ENCODE results near the gene ASCC1.
"Not testable (repeated sequence)": the region's sequence is repeated elsewhere in the genome, so short reads cannot be mapped to it uniquely, and the experiment has no call there.

Gene ASCC1

DNA sequence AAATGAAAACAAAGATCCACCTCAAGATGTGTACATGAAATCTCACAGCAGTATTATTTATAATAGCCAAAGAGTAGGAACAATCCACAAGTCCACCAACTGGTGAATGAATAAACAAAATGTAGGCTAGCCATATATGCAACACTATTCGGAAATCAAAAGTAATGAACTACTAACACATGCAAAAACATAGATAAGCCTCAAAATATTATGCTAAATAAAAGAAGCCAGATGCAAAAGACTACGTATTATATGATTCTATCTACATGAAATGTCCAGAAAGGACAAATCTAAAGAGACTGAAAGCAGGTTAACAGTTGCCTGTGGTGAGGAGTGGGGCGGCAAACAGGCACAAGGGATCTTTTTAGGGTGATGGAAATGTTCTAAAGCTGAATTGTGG lies 49.0 kb downstream of the ASCC1 start:
- no peak for DNase-seq

DNA sequence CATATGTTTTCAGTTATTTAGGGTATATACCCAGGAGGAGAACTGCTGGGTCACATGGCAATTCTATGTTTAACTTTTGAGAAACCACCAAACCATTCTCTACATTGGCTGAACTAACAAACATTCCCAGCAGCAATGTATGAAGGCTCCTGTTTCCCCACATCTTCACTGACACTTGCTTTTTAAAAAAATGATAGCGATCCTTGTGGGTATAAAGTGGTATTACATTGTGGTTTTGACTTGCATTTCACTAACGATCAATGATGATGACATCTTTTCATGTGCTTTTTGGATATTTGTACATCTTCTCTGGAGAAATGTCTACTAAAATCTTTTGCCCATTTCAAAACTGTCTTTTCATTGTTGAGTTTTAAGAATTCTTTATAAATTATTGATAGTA lies 51.5 kb downstream of the ASCC1 start:
- DNase-seq = no peak

DNA sequence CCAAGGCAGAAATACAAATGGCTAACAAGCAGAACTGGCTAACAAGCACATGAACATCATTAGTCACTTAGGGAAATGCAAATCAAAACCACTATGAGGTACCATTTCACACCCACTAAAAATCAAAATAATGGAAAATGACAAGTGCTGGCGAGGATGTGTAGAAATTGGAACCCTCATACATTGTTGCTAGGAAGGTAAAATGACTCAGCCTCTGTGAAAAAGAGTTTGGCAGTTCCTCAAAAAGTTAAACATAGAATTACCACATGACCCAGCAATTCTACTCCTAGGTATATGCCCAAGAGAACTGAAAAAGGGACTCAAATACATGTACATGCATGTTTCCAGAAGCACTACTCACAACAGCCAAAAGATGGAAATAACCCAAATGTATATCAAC lies 53.1 kb downstream of the ASCC1 start:
- DNase-seq = no peak

DNA sequence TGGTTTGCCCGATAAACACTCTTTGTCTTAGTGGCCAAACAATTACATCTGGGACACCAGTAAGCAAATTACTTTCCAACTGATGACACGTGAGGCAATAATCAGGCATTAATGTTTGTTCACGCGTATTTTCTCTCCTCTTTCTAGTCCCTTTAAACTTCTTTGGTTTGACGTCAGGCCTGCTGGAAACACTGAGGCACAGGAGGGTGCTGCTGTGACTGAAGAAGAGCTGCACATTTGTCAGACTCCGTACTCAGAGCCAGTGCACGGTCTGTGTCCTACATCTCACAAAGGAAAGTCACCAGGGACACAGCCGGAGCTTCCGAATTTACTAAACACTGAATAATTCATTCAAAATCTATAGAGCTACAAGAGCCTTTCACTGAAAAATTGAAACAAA lies 57.9 kb downstream of the ASCC1 start:
- no peak for DNase-seq

DNA sequence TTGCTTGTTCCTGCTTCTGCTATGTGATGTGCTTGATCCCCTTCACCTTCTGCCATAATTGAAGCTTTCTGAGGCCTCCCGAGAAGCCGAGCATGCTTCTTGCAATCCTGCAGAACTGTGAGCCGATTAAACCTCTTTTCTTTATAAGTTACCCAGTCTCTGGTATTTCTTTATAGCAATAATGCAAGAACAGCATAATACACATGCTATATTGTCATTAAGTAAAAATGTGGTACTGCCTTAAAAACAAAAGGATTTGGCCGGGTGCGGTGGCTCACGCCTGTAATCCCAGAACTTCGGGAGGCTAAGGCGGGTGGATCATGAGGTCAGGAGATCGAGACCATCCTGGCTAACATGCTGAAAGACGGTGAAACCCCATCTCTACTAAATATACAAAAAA lies 59.9 kb downstream of the ASCC1 start:
- DNase-seq = no peak

DNA sequence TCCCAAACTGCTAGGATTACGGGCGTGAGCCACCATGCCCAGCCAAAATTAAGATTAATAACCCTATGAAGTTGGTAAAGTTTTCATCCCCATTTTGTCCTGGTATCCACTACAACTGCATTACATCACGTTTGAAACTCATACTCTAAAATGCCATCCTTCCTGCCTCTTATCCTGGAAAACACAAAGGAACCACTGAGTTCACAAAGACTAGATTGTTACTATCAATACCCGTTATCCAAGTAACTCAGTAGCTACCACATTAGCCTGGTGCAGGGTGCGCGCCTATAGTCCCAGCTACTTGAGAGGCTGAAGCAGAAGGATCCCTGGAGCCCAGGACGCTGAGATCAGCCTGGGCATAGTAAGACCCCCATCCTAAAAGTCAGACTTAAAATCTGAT lies 63.8 kb downstream of the ASCC1 start:
- no peak for DNase-seq

DNA sequence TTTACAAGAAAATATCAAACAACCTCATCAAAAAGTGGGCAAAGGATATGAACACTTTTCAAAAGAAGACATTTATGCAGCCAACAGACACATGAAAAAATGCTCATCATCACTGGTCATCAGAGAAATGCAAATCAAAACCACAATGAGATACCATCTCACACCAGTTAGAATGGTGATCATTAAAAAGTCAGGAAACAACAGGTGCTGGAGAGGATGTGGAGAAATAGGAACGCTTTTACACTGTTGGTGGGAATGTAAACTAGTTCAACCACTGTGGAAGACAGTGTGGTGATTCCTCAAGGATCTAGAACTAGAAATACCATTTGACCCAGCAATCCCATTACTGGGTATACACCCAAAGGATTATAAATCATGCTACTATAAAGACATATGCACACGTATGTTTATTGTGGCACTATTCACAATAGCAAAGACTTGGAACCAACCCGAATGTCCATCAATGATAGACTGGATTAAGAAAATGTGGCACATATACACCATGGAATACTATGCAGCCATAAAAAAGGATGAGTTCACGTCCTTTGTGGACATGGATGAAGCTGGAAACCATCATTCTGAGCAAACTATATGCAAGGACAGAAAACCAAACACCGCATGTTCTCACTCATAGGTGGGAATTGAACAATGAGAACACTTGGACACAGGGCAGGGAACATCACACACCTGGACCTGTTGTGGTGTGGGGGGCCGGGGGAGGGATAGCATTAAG lies 65.2 kb downstream of the ASCC1 start:
- DNase-seq = not testable (repeated sequence)

DNA sequence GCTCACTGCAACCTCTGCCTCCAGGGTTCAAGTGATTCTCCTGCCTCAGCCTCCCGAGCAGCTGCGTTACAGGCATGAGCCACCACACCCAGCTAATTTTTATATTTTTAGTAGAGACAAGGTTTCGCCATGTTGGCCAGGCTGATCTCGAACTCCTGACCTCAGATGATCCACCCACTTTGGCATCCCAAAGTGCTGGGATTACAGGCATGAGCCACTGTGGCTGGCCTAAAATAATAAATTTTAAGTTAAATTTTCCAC lies 68.8 kb downstream of the ASCC1 start:
- not testable (repeated sequence) for DNase-seq

DNA sequence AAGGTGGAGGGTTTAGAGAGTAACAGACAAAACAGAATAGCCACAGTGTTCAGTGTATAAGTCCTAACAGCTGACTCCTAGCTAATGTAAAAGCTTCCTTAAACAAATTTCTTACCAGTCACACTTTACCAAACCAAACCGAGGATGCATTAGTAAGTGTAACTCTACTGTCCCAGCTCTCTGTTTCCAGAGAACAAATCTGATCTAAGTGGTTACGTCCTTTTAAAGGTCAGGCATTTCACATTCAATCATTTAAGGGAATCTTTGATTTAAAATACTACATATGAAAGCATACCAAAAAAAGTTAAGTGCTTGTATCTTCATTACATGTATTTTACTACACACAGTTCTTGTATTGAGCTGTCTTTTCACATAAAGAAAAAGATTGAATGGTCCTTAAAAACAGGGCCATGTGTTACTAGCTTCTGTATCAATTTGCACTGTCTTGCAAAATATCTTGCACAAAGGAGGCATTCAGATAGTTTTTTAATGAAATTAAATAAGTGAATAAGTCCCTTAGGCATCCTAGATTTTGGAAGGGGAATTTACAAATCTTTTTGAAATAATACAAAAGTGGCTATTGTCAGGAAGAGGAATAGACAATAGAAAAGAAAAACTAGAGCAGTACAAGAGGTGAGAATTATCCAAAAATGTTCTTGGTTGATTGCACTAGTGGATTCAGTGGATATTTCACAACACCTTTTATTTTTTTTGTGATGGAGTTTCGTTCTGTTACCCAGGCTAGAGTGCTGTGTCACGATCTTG lies 69.3 kb downstream of the ASCC1 start:
- DNase-seq = no peak

DNA sequence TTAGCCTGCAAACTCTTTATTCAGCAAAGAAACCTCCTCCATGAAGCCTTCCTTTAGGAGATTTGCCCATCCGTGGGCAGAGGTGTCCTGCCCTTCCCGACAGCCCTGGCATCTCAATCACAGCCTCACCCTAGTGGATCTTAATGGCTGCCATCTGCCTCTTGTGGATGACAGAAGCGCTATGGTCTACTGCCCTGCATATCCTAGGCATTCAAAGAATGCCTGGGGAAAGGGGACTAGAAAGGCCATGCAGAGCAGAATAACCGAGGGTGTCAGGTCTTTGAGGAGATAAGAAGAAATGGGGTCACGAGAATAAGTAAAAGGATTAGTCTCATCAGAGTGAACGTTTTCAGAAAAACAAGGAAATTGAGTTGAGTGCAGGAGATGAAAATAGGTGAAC lies 70.0 kb downstream of the ASCC1 start:
- DNase-seq = no peak

DNA sequence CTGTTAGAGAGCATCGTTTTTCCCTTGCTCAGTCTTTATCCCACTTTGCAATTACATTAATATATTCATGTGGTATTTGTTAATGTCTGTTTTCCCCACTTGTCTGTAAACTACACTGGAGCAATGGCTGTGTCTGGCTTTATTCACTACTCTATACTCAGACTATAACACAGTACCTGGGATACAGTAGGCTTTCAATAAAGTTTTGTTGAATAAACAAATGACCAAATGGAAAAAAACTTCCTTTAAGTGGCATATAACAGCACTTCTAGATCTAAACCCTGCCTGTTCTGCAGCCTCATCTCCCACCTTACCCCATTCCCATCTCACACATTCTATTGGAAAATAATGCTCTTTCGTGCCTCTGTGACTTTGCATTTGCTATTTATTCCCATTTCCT lies 70.4 kb downstream of the ASCC1 start:
- DNase-seq = no peak

DNA sequence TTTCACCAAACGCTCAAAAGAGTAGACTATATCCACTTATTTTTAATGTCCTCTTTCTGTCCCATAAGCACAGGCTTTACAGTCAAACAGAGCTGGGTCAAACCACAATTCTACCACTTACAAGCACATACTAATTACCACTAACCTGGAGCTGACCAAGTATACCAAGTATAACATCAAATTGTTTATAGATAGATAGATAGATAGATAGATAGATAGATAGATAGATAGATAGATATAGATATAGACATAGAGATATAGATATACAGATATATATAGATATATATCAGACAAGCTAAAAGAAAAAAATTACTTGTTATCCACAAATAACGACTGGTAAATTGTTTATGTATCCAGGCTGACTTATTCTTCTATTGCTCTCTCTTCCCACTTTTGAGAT lies 75.2 kb downstream of the ASCC1 start:
- no peak for DNase-seq

DNA sequence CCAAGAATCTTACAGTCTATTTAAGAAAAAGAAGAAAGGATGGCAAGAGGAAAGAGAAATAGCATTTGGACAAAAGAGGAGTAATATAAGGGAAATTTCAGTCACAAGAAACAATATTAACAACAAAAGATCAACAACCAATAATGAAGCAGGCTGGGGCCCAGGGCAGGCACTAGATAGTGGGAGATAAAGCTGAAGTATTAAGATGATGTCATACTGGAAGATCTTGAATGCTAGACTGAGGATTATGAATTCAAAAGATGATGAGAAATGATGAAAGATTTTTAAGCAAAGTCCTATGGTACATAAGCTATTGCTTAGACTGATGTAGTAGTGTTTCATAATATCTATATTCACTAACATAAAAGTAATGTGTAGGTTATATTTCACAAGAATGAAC lies 75.9 kb downstream of the ASCC1 start:
- no peak for DNase-seq

DNA sequence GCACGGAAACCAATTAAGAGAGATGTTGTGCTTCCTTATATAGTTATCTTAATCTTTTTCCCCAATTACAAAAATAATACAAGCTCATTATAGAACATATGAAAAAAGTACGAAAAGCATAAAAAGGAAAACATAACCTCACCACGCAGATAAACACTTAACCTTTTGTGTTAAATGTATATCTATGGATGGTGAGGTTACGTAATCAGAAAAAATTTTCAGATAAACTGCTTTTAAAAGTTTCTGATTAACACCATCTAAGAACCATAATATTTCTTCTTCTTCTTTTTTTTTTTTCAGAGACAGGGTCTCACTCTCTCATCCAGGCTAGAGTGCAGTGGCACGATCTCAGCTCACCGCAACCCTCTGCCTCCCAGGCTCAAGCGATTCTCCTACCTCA lies 78.5 kb downstream of the ASCC1 start:
- no peak for DNase-seq

DNA sequence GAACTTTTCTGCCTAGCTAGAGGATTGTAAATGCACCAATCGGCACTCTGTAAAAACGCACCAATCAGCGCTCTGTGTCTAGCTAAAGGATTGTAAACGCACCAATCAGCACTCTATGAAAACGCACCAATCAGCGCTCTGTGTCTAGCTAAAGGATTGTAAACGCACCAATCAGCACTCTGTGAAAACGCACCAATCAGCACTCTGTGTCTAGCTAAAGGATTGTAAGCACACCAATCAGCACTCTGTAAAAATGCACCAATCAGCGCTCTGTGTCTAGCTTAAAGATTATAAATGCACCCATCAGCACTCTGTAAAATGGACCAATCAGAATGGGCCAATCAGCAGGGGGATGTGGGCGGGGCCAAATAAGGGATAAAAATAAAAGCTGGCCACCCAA lies 79.9 kb downstream of the ASCC1 start:
- DNase-seq = not testable (repeated sequence)

DNA sequence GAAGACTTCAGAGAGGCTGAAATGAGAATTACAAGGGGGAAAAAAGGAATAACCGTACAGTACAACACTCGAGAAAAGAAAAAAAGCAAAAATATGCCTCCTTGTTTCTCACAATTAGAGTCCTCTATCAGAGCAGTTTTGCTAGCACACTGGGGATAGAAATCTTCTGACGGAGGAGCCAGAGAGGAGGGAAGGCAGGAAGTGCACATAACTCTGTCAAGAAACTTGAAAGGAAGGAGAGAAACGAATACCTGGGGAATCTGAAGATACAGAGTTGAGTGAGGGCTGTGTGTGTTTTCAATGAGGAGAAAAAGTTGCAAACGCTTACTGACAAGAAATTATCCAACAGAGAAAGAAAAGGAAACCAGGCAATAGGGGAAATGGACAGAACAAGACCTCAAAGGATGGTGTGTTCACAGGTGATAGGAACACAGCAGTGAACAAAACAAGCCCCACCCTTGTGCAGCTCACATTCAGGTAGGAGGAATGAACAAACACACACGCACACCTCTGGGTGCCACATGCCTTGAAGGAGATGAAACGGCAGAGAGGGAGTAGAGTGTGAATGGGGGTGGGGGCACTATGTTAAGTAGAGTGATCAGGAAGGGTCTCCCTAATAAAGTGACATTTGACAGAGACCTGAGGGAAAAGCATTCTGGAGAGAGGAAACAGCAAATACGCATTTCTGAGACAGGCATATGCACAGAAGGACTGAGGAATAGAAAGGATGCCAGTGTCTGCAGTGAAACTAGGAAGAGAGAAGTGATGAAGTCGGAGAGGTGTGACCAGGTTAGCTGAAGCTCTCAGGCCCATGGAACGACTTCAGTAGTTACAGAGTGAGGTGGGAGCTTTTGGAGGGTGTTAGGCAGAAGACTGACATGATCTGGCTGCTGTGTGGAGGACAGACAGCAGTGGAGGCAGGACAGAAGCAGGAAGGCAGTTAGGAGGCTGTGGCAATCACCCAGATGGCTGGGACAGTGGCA lies 81.0 kb downstream of the ASCC1 start:
- no peak for DNase-seq

DNA sequence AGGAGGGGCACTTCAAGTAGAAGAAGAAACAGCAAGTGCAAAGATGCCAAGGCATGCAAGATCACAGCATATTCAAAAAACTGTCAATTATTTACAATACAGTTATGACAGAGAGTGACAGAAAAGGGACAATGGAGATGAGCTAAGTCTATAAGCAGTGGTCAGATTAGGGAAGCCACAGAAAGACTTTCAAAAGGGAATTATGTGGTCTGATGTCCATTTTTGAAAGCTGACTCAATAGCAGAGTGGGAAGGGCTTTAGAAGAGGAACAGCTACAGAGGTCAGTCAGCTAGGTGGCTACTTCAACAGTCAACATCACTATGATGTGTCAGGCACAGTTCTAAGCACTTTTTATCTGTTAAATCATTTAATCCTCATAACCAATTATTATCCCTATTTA lies 82.6 kb downstream of the ASCC1 start:
- DNase-seq = no peak

DNA sequence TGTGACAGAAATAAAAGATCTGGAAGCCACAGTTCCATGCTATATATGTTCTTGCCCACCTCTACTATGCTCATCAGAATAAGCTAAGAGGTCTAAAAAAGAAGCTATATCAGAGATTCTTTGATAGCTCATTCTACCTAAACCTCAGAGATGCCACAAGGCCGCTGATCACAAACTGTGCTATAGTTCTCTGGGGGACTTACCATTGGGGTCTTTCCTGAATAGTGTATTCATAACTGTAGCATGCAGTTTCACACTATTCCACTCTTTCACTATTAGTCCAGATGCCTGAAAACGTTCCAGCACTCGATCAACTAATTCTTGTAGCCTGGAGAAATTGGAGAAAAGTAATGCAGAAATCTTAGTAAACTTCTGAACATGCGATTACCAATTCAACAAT lies 83.2 kb downstream of the ASCC1 start:
- no peak for DNase-seq

DNA sequence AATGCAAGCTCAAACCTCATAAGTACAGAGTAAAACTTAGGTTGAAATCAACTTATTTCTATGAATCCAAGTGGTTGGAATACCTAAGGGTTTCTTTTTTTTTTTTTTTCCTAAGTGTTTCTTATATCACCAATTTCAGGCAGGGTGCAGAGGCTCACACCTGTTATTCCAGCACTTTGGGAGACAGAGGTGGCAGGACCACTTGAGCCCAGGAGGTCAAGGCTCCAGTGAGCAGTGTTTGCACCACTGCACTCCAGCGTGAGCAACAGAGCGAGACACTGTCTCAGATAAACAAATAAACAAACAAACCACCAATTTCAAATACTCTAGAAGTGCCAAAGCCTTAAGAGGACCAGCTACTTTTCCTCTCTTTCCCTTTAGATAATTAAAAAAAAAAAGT lies 88.5 kb downstream of the ASCC1 start:
- DNase-seq = no peak

DNA sequence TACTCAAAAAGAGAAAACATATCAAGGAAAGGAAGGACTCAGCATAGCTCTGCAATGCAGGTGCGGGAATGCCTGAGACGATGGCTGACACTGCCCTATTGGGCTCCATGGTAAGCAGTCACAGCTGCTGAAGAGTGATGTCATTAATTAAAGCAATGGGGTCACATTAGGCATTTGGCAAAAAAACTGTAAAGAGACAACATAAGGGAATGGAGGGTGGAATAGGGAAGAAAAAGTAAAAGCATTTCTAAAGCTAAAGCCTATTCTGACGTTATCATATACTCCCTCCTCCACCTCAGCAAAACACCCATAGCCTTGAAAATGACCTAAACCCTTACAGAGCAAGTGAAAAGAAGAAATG lies 89.2 kb downstream of the ASCC1 start:
- no peak for DNase-seq

DNA sequence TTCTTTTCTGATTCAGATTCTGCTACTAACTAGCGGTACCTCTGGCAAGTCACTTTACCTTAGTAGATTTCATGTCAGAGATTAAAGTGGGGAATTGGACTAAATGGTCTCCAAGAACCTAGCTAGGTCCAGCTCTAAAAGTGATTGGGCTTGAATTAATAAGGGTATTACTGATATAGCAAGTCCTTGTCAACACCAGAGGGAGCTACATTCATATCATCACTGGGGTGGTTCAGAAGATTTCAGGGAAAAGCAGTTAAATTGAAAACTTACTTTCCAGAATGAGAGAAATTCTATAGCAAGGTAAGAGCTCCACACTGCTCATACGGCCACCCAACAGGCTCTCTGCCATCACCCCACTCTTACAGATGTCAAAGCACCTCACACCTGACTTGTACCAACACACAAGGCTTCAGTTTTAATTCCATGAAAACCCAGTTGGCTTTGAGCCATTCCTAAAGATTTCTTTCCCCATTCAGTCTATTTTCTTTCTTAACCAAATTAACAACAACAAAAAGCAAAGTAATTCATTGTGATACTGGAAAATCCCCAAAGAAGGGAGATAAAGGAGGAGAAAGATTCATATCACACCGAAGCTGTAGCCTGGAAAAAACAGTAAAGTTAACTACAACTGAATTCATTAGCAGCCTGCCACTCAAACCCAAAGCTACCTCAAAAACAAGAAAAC lies 89.7 kb downstream of the ASCC1 start:
- DNase-seq = no peak

DNA sequence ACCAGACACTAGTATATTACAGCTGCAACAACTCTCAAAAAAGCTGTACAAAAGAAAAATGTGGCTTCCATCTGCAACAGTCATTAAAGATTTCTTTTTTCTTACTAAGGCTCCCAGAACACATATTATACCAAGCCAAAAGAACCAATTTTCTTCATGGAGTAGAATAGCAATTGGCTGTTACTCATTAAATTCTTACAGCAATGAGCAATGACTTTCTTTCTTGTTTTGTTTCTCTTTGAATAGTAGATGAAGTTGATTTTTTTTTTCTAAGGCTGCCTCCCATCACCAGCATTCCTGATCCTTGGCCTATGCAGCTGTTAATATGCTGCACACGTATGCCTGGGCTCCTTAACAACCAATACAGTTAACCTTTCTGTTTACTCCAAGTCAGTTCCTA lies 91.1 kb downstream of the ASCC1 start:
- no peak for DNase-seq

DNA sequence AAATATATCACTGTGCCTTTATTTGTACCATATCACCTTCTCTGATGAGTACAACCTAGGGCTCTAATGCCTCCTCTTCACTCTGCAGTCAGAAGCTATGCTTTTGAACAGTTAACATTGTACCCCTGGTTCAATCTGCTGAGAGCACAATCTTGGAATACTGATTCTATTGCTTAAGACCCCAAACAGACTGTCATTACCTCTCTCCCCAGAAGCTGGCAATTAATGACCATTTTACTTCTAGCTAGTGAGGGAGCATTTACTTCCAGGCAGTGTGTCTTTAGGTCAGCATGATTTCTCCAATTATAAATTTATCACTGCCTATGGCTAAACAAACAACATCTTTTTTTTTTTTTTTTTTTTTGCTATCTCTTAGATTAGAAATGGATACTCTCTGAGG lies 91.7 kb downstream of the ASCC1 start:
- DNase-seq = no peak

All from T1000 (cell line).